Measurements from ENCODE around the gene PXMP4.

DNA sequence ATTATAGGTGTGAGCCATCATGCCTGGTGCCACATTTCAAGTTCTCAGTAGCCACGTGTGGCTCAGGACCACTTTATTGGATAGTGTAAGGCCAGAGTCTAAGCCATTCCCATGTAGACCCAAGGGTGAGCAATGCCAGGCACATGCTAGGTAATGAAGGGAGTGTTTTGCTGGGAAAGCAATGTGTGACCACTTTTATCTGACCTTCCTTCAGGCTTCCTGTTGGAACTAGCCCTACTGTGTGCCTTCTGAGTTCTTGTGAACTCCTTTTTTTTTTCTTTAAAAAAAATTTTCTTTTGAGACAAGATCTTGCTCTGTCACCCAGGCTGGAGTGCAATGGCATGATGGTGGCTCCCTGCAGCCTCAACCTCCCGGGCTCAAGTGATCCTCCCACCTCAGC, 45.0 kb upstream of the PXMP4 start:
- TF ChIP-seq EZH2 (IDR thresholded peaks at IDR 0.05) = no peak
- TF ChIP-seq, protein P1, sequence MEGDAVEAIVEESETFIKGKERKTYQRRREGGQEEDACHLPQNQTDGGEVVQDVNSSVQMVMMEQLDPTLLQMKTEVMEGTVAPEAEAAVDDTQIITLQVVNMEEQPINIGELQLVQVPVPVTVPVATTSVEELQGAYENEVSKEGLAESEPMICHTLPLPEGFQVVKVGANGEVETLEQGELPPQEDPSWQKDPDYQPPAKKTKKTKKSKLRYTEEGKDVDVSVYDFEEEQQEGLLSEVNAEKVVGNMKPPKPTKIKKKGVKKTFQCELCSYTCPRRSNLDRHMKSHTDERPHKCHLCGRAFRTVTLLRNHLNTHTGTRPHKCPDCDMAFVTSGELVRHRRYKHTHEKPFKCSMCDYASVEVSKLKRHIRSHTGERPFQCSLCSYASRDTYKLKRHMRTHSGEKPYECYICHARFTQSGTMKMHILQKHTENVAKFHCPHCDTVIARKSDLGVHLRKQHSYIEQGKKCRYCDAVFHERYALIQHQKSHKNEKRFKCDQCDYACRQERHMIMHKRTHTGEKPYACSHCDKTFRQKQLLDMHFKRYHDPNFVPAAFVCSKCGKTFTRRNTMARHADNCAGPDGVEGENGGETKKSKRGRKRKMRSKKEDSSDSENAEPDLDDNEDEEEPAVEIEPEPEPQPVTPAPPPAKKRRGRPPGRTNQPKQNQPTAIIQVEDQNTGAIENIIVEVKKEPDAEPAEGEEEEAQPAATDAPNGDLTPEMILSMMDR (IDR thresholded peaks at IDR 0.05) = no peak

All from neural progenitor cell (in vitro differentiated cells).